Esophagus (tissue), 2 donors: ENCODE measurements around the gene LSMEM2. TPM values are rescaled to one million over a fixed set of nuclear protein-coding genes. Genes with fewer than 3 reads are reported as not detected.
A peak's percentile ranks its signal among the peaks of the same experiment; 100 is the strongest.

ENCODE experiments used
- H3K27ac ChIP-seq, 2 donors: one replicate each; pipeline ENCODE4 v1.5.1; 2013; ENCODE audit warnings: low read depth in 2 of 2, mild to moderate bottlenecking in 2 of 2, inconsistent platforms in 1 of 2, low read length in 1 of 2, moderate library complexity in 1 of 2
- H3K27me3 ChIP-seq, 2 donors: one replicate each; pipeline ENCODE4 v1.6.1; 2013; ENCODE audit warnings: low read length in 2 of 2, control low read depth in 1 of 2, mild to moderate bottlenecking in 1 of 2; ENCODE audit not compliant: insufficient read depth in 2 of 2, control insufficient read depth in 1 of 2
- H3K36me3 ChIP-seq, 2 donors: one replicate each; pipeline ENCODE4 v1.6.1; 2013; ENCODE audit warnings: low read length in 1 of 2; ENCODE audit not compliant: control insufficient read depth in 2 of 2, insufficient read depth in 2 of 2
- H3K4me1 ChIP-seq, 2 donors: one replicate each; pipeline ENCODE4 v1.6.1; 2013; ENCODE audit warnings: low read length in 1 of 2; ENCODE audit not compliant: control insufficient read depth in 2 of 2, insufficient read depth in 2 of 2
- H3K4me3 ChIP-seq, 2 donors: one replicate each; pipeline ENCODE4 v1.5.1; 2013; ENCODE audit warnings: low read length in 2 of 2, mild to moderate bottlenecking in 2 of 2, low read depth in 1 of 2, moderate library complexity in 1 of 2
- H3K9me3 ChIP-seq, 2 donors: one replicate each; pipeline ENCODE4 v1.6.1; 2013; ENCODE audit warnings: mild to moderate bottlenecking in 2 of 2, low read depth in 1 of 2, low read length in 1 of 2, moderate library complexity in 1 of 2; ENCODE audit not compliant: control insufficient read depth in 2 of 2, insufficient read depth in 1 of 2
- WGBS, 2 donors: extraction: QIAGEN DNeasy Blood & Tissue Kit; methylation state at CpG; one replicate each; pipeline ENCODE4 v1.1.7; 2013; 5-methylcytosine and 5-hydroxymethylcytosine counted together
- polyA plus RNA-seq, 2 donors: library from polyadenylated mRNA; stranded (reverse); fragments of 200-250 nt; gene quantifications; one replicate each; pipeline ENCODE4 v1.2.3, GENCODE V29; 2013
- donor health status: healthy with polysubstance abuse.
- donor health status: Bipolar disorder and iron deficiency.

The LSMEM2 gene
- polyA plus RNA-seq, 2 donors = 0.07 to 0.16 TPM

GRCh38 chr3:50318615-50319014, 39.7 kb downstream of the LSMEM2 start:
- Histone ChIP-seq H3K4me3 (no peak overlapping the region), H3K27me3 (no peaks in the 10 kb centered on the region), H3K36me3 (peaks cover 0 to 10% of the 10 kb centered on the region in 2 donors), H3K9me3 (no peaks in the 10 kb centered on the region), H3K4me1 (peaks cover 0 to 40% of the 10 kb centered on the region in 2 donors), H3K27ac (peak overlapping the region; percentile 96 to 100)
- WGBS, 2 donors = 73 to 75% methylated on average over 10 of the region's 10 CpGs

GRCh38 chr3:50319181-50319893, 40.5 kb downstream of the LSMEM2 start:
- peak overlapping the region; percentile 96 to 100 for H3K27ac ChIP-seq
- H3K27me3 ChIP-seq = no peaks in the 10 kb centered on the region
- WGBS, 2 donors = 77 to 89% methylated on average over 16 of the region's 16 CpGs
- H3K4me1 ChIP-seq = peaks cover 0 to 40% of the 10 kb centered on the region in 2 donors
- H3K9me3 ChIP-seq = no peaks in the 10 kb centered on the region
- H3K36me3 ChIP-seq = peaks cover 0 to 10% of the 10 kb centered on the region in 2 donors
- peak overlapping the region in 1 of 2 donors; percentile 67 for H3K4me3 ChIP-seq

- no peaks in the 10 kb centered on the region for H3K27me3 ChIP-seq
- H3K4me3 ChIP-seq = peak overlapping the region; percentile 67 to 83
- peaks cover 0 to 36% of the 10 kb centered on the region in 2 donors for H3K4me1 ChIP-seq
- WGBS, 2 donors = 64 to 68% methylated on average over 29 of the region's 29 CpGs
- H3K27ac ChIP-seq = peak overlapping the region; percentile 82 to 89
- peaks cover 0 to 10% of the 10 kb centered on the region in 2 donors for H3K36me3 ChIP-seq
- no peaks in the 10 kb centered on the region for H3K9me3 ChIP-seq
Measured at GRCh38 chr3:50319894-50320625, 41.2 kb downstream of the LSMEM2 start.

- Histone ChIP-seq H3K4me1 (peaks cover 0 to 36% of the 10 kb centered on the region in 2 donors), H3K4me3 (peak overlapping the region; percentile 67 to 83), H3K27me3 (no peaks in the 10 kb centered on the region), H3K9me3 (no peaks in the 10 kb centered on the region), H3K27ac (peak overlapping the region; percentile 82 to 89), H3K36me3 (peaks cover 0 to 14% of the 10 kb centered on the region in 2 donors)
- WGBS, 2 donors = 0% methylated on average over 36 to 45 of the region's 45 CpGs
Measured at GRCh38 chr3:50320853-50321335, 42.0 kb downstream of the LSMEM2 start.

- Histone ChIP-seq H3K4me3 (peak overlapping the region; percentile 67 to 83), H3K4me1 (peaks cover 0 to 32% of the 10 kb centered on the region in 2 donors), H3K27ac (peak overlapping the region; percentile 82 to 89), H3K27me3 (no peaks in the 10 kb centered on the region), H3K9me3 (no peaks in the 10 kb centered on the region), H3K36me3 (peaks cover 0 to 19% of the 10 kb centered on the region in 2 donors)
- WGBS, 2 donors = 0 to 1% methylated on average over 51 to 59 of the region's 59 CpGs
Measured at GRCh38 chr3:50321336-50322114, 42.6 kb downstream of the LSMEM2 start.

- H3K9me3 ChIP-seq = no peaks in the 10 kb centered on the region
- peaks cover 0 to 34% of the 10 kb centered on the region in 2 donors for H3K4me1 ChIP-seq
- H3K36me3 ChIP-seq = peaks cover 0 to 19% of the 10 kb centered on the region in 2 donors
- H3K27ac ChIP-seq = peak overlapping the region; percentile 82
- WGBS, 2 donors = 26 to 44% methylated on average over 13 to 14 of the region's 14 CpGs
- H3K27me3 ChIP-seq = no peaks in the 10 kb centered on the region
- peak overlapping the region; percentile 67 to 83 for H3K4me3 ChIP-seq
Measured at GRCh38 chr3:50322115-50322385, 43.2 kb downstream of the LSMEM2 start.

GRCh38 chr3:50322386-50323091, 43.7 kb downstream of the LSMEM2 start, which contains the start of gene HYAL2:
HYAL2 (minus strand) TSS chr3:50322745; CDS start chr3:50320489, 2,256 bp downstream.
- Histone ChIP-seq H3K9me3 (no peaks in the 10 kb centered on the region), H3K4me1 (peaks cover 0 to 34% of the 10 kb centered on the region in 2 donors), H3K27ac (peak within 1 kb of the TSS; percentile 82 to 89), H3K4me3 (peak within 1 kb of the TSS; percentile 67 to 83), H3K36me3 (peaks cover 0 to 19% of the 10 kb centered on the region in 2 donors), H3K27me3 (no peaks in the 10 kb centered on the region)
- WGBS, 2 donors = 51 to 57% methylated on average over 28 to 31 of the region's 31 CpGs

- H3K27ac ChIP-seq = peak overlapping the region; percentile 82 to 83
- WGBS, 2 donors = 56 to 60% methylated on average over 4 of the region's 4 CpGs
- H3K4me3 ChIP-seq = no peak overlapping the region
- no peaks in the 10 kb centered on the region for H3K9me3 ChIP-seq
- H3K27me3 ChIP-seq = no peaks in the 10 kb centered on the region
- H3K36me3 ChIP-seq = peaks cover 0 to 17% of the 10 kb centered on the region in 2 donors
- H3K4me1 ChIP-seq = peaks cover 0 to 30% of the 10 kb centered on the region in 2 donors
Measured at GRCh38 chr3:50323092-50323600, 44.3 kb downstream of the LSMEM2 start.
